Pancreas (tissue), 10 donors: ENCODE data around the gene KIF11. TPM values are rescaled to one million over a fixed set of nuclear protein-coding genes. Genes with fewer than 3 reads are reported as not detected.
A peak's percentile ranks its signal among the peaks of the same experiment; 100 is the strongest.

ENCODE experiments used
- ATAC-seq, 4 donors: fragments of 200-7000 bp; cut with Tn5 transposase; one replicate each; pipeline versions ENCODE4 v1.8.0 to v1.9.1; 2020; ENCODE audit warnings: mild to moderate bottlenecking in 4 of 4, moderate library complexity in 4 of 4
- DNase-seq, 6 donors: peaks; one replicate each; pipeline ENCODE4 v3.0.0-alpha.2; 2020
- FAIRE-seq: peaks from 2 replicates; lab custom pipeline; 2012; peaks lifted over from hg19 to GRCh38; lab: Jason Lieb, UNC
- H3K27ac ChIP-seq, 4 donors: fragments of 200-600 bp; sonication (generic); 1 replicate in 3 of 4; 2 replicates in 1 of 4; pipeline versions ENCODE4 v1.5.0 to v1.8.0; 2020
- H3K27me3 ChIP-seq, 4 donors: fragments of 200-600 bp; one replicate each; pipeline ENCODE4 v1.8.0; 2021
- H3K36me3 ChIP-seq, 3 donors: fragments of 200-600 bp; sonication (generic) in 1 of 3; one replicate each; pipeline versions ENCODE4 v1.5.0 to v1.8.0; 2020 to 2021
- H3K4me1 ChIP-seq, 3 donors: fragments of 200-600 bp; one replicate each; pipeline ENCODE4 v1.8.0; 2021
- H3K4me3 ChIP-seq, 4 donors: fragments of 200-600 bp; sonication (generic) in 2 of 4; one replicate each; pipeline versions ENCODE4 v1.5.0 to v1.8.0; 2020 to 2021
- H3K9me3 ChIP-seq, 4 donors: fragments of 200-600 bp; one replicate each; pipeline ENCODE4 v1.8.0; 2021
- CTCF ChIP-seq, 4 donors: fragments of 200-600 bp; sonication (generic) in 3 of 4; IDR thresholded peaks; one replicate each; pipeline versions ENCODE4 v1.5.0 to v1.8.0; 2021; ENCODE audit warnings: antibody characterized with exemption in 4 of 4
- WGBS, 2 donors: extraction: QIAGEN DNeasy Blood & Tissue Kit; methylation state at CpG; one replicate each; pipeline ENCODE4 v1.1.7; 2013; 5-methylcytosine and 5-hydroxymethylcytosine counted together
- intact Hi-C, 3 donors: fragments of 100-400 bp; cut with DNase I; formaldehyde crosslinking; loops; one replicate each; pipeline versions ENCODE4 v1.11.1 to v1.14.2; 2022
- polyA plus RNA-seq, 2 donors: library from polyadenylated mRNA; stranded (reverse); fragments of 200-250 nt; gene quantifications; one replicate each; pipeline ENCODE4 v1.2.3, GENCODE V29; 2013
- total RNA-seq, 6 donors: library from RNA; stranded (reverse); fragmentation: NEBNext Ultra II Directional in 4 of 6; extraction: Animal tissue kit (Norgen Biotek cat#: 25700) in 4 of 6; gene quantifications; one replicate each; pipeline versions ENCODE4 v1.2.1 to v1.2.4, GENCODE V29; 2021 to 2023
- donor health status: healthy with polysubstance abuse.
- donor health status: DM: no; HTN: no; CAD: no; lungs with moderate emphysema.
- donor health status: DM: no; HTN: no; CAD: no.
- donor health status: control.
- donor health status: control.
- donor health status: Bipolar disorder and iron deficiency.
- donor health status: DM: yes; HTN: yes; CAD: no.
- donor health status: DM: no; HTN: no; CAD: no.
- donor health status: DM: no; HTN: no; CAD: no.
- donor health status: DM: yes; HTN: yes; CAD: no.

The KIF11 gene
- total and polyA plus RNA-seq, 8 donors = 0.19 to 1.1 (median 0.41) TPM

- no peak for TF ChIP-seq CTCF (IDR thresholded peaks at IDR 0.05)
- peak overlapping the region; percentile 37 to 90 (median 83) for H3K27ac ChIP-seq
- FAIRE-seq (no peak), DNase-seq (peak; percentile 10 to 77 (median 44)), ATAC-seq (peak in 2 of 4 donors; percentile 0 to 10)
- no peaks in the 10 kb centered on the region for H3K9me3 ChIP-seq
- H3K4me3 ChIP-seq = peak overlapping the region; percentile 8 to 86 (median 66)
- H3K27me3 ChIP-seq = no peaks in the 10 kb centered on the region
- intact Hi-C loops = no loop called here
- H3K4me1 ChIP-seq = peaks cover 7 to 33% (median 17%) of the 10 kb centered on the region in 3 donors
- 44 to 57% methylated on average over 35 of the region's 35 CpGs for WGBS, 2 donors
- H3K36me3 ChIP-seq = peaks cover 0 to 4% (median 0%) of the 10 kb centered on the region in 3 donors
Measured at GRCh38 chr10:92691591-92692079, 98.7 kb downstream of the KIF11 start.

- peak overlapping the region; percentile 37 to 90 (median 83) for H3K27ac ChIP-seq
- no peaks in the 10 kb centered on the region for H3K27me3 ChIP-seq
- H3K36me3 ChIP-seq = peaks cover 0 to 4% (median 0%) of the 10 kb centered on the region in 3 donors
- H3K4me1 ChIP-seq = peaks cover 7 to 38% (median 17%) of the 10 kb centered on the region in 3 donors
- intact Hi-C loops = no loop called here
- DNase-seq (peak in 2 of 6 donors; percentile 37 to 62), ATAC-seq (no peak), FAIRE-seq (no peak)
- no peaks in the 10 kb centered on the region for H3K9me3 ChIP-seq
- 51 to 53% methylated on average over 34 of the region's 34 CpGs for WGBS, 2 donors
- peak overlapping the region; percentile 8 to 86 (median 66) for H3K4me3 ChIP-seq
- no peak for TF ChIP-seq CTCF (IDR thresholded peaks at IDR 0.05)
Measured at GRCh38 chr10:92692080-92692671, 99.2 kb downstream of the KIF11 start.

DNA sequence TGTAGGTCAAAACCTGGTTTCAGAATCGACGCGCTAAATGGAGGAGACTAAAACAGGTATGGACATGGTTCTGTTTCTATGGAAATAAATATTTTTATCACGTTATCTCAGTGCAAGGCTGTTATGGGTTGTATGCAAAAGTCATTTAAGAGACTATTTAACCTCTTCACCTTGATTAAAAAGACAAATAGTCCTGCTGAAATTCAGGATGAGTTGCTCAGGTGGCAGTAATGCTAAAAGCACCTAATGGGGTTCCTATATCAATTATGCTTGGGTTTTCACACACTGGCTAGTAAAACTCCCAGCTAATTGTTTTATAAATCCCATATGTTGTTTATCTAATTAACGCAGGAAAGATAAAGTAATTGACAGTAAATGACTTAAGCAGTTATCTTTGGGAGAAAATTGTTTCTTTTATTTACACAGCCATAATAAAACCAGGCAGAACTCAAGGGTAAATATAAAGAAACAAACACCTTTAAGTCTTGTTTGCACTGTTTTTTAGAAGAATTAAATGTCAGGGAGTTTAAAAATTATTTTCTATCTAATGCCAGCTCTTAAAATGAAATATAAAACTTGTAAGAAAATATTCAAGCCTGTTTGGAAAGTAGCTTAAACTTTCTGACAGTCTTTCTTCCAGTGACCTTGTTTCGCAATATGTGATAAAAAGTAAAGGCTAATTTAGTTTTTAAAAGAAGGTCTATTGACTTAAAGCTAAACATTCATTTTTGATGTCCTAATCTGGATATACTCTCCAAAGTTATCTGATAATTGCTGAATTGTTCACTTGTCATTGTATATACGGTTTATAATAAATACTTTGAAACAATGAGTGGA is 100.0 kb downstream of the KIF11 start:
- WGBS, 2 donors = 15 to 23% methylated on average over 7 of the region's 7 CpGs
- H3K27me3 ChIP-seq = no peaks in the 10 kb centered on the region
- H3K9me3 ChIP-seq = no peaks in the 10 kb centered on the region

GRCh38 chr10:92693534-92693893 is 100.6 kb downstream of the KIF11 start:
- FAIRE-seq (no peak), ATAC-seq (no peak), DNase-seq (no peak)
- H3K4me3 ChIP-seq = peak overlapping the region in 2 of 4 donors; percentile 51 to 86
- intact Hi-C loops = no loop called here
- H3K9me3 ChIP-seq = no peaks in the 10 kb centered on the region
- peak overlapping the region in 2 of 4 donors; percentile 89 to 90 for H3K27ac ChIP-seq
- H3K36me3 ChIP-seq = peaks cover 0 to 4% (median 0%) of the 10 kb centered on the region in 3 donors
- 13 to 21% methylated on average over 1 of the region's 1 CpG for WGBS, 2 donors
- H3K4me1 ChIP-seq = peaks cover 13 to 44% (median 24%) of the 10 kb centered on the region in 3 donors
- no peaks in the 10 kb centered on the region for H3K27me3 ChIP-seq
- TF ChIP-seq CTCF (IDR thresholded peaks at IDR 0.05) = no peak

More for the DNA sequence above, 100.0 kb downstream of the KIF11 start:
- FAIRE-seq = no peak
- intact Hi-C loops = no loop called here
- ATAC-seq = no peak
- no peak for TF ChIP-seq CTCF (IDR thresholded peaks at IDR 0.05)
- H3K27ac ChIP-seq = peak overlapping the region in 2 of 4 donors; percentile 89 to 90
- peak overlapping the region; percentile 8 to 86 (median 66) for H3K4me3 ChIP-seq
- peaks cover 0 to 4% (median 0%) of the 10 kb centered on the region in 3 donors for H3K36me3 ChIP-seq
- H3K4me1 ChIP-seq = peaks cover 13 to 44% (median 24%) of the 10 kb centered on the region in 3 donors
- DNase-seq = no peak
